GM23338 (cell line): Measurements from ENCODE around the gene RARRES2. TPM values are rescaled to one million over a fixed set of nuclear protein-coding genes. Genes with fewer than 3 reads are reported as not detected.

Experiments
- ATAC-seq: fragments of 200-7000 bp; cut with Tn5 transposase; 3 replicates; pipeline ENCODE4 v1.9.1; 2020
- DNase-seq: peaks from one replicate; pipeline ENCODE4 v3.0.0-alpha.2; 2015; ENCODE audit warnings: low spot score
- H2AFZ ChIP-seq: fragments of 200-600 bp; sonication (generic); 2 replicates; pipeline ENCODE4 v1.8.0; 2016; ENCODE audit warnings: antibody characterized with exemption, mild to moderate bottlenecking, moderate library complexity
- H3F3A ChIP-seq: fragments of 200-600 bp; sonication (generic); replicated peaks from 2 replicates; pipeline ENCODE4 v1.8.0; 2017; ENCODE audit warnings: antibody characterized with exemption, mixed run types, low read depth
- H3K27ac ChIP-seq: fragments of 200-600 bp; sonication (generic); 2 replicates; pipeline ENCODE4 v1.6.1; 2016; ENCODE audit warnings: low read depth
- H3K27me3 ChIP-seq: fragments of 200-600 bp; sonication (generic); 2 replicates; pipeline ENCODE4 v1.8.0; 2016; ENCODE audit warnings: mild to moderate bottlenecking, mixed run types, moderate library complexity; ENCODE audit not compliant: insufficient read depth
- H3K36me3 ChIP-seq: fragments of 200-600 bp; sonication (generic); 2 replicates; pipeline ENCODE4 v1.8.0; 2016; ENCODE audit warnings: mild to moderate bottlenecking; ENCODE audit not compliant: insufficient read depth
- H3K4me1 ChIP-seq: fragments of 200-600 bp; sonication (generic); 2 replicates; pipeline ENCODE4 v1.8.0; 2016; ENCODE audit warnings: mild to moderate bottlenecking, moderate library complexity; ENCODE audit not compliant: insufficient read depth
- H3K4me2 ChIP-seq: fragments of 200-600 bp; sonication (generic); 2 replicates; pipeline ENCODE4 v1.7.1; 2017; ENCODE audit warnings: mixed run types
- H3K4me3 ChIP-seq: fragments of 200-600 bp; sonication (generic); 2 replicates; pipeline ENCODE4 v1.6.1; 2016; ENCODE audit warnings: mixed run types
- H3K79me2 ChIP-seq: fragments of 200-600 bp; sonication (generic); replicated peaks from 2 replicates; pipeline ENCODE4 v1.8.0; 2017; ENCODE audit warnings: mild to moderate bottlenecking; ENCODE audit not compliant: insufficient read depth
- H3K9me2 ChIP-seq: fragments of 200-600 bp; sonication (generic); 2 replicates; pipeline ENCODE4 v1.8.0; 2017; ENCODE audit not compliant: insufficient read depth
- H4K20me1 ChIP-seq: fragments of 200-600 bp; sonication (generic); replicated peaks from 2 replicates; pipeline ENCODE4 v1.8.0; 2017; ENCODE audit warnings: mild to moderate bottlenecking; ENCODE audit not compliant: insufficient read depth
- H3K27ac Mint-ChIP-seq: 2 replicates; pipeline ENCODE4 v1.8.0; 2020; ENCODE audit warnings: inconsistent platforms, mild to moderate bottlenecking, moderate library complexity, mixed read lengths
- H3K27me3 Mint-ChIP-seq: 3 replicates; pipeline ENCODE4 v1.8.0; 2022; ENCODE audit warnings: low read depth, mild to moderate bottlenecking, moderate library complexity, mixed read lengths, inconsistent platforms; ENCODE audit not compliant: insufficient read depth, poor library complexity
- H3K36me3 Mint-ChIP-seq: 3 replicates; pipeline ENCODE4 v1.8.0; 2021; ENCODE audit warnings: low read depth, mild to moderate bottlenecking, inconsistent platforms, moderate library complexity, mixed read lengths
- H3K4me1 Mint-ChIP-seq: 3 replicates; pipeline ENCODE4 v1.8.0; 2020; ENCODE audit warnings: mild to moderate bottlenecking, inconsistent platforms, mixed read lengths
- H3K4me3 Mint-ChIP-seq: 3 replicates; pipeline ENCODE4 v1.8.0; 2021; ENCODE audit warnings: moderate library complexity, mild to moderate bottlenecking, inconsistent platforms, mixed read lengths
- H3K9me3 Mint-ChIP-seq: 3 replicates; pipeline ENCODE4 v1.8.0; 2020; ENCODE audit warnings: moderate library complexity, mild to moderate bottlenecking, inconsistent platforms, mixed read lengths
- CREB1 ChIP-seq: fragments of 250-450 bp; sonication (Bioruptor Pico); IDR thresholded peaks from 2 replicates; pipeline ENCODE4 v1.5.0; 2020; ENCODE audit warnings: low read depth, mild to moderate bottlenecking, moderate library complexity
- ETS1 ChIP-seq: IDR thresholded peaks from 2 replicates; pipeline ENCODE4 v1.6.1; 2016; ENCODE audit warnings: antibody characterized with exemption
- EZH2phosphoT487 ChIP-seq: fragments of 200-600 bp; sonication (generic); IDR thresholded peaks from one replicate; pipeline ENCODE4 v1.8.1; 2018; ENCODE audit warnings: antibody characterized with exemption; ENCODE audit not compliant: unreplicated experiment
- JUNB ChIP-seq: IDR thresholded peaks from one replicate; pipeline ENCODE4 v1.6.1; 2016; ENCODE audit warnings: antibody characterized with exemption; ENCODE audit not compliant: unreplicated experiment
- STAT1 ChIP-seq: IDR thresholded peaks from one replicate; pipeline ENCODE4 v1.6.1; 2016; ENCODE audit warnings: antibody characterized with exemption; ENCODE audit not compliant: unreplicated experiment
- ZNF114 ChIP-seq: fragments of 250-450 bp; sonication (Bioruptor Pico); IDR thresholded peaks from 2 replicates; pipeline ENCODE4 v1.5.0; 2020; ENCODE audit warnings: mild to moderate bottlenecking, moderate library complexity
- ZNF331 ChIP-seq: fragments of 250-450 bp; sonication (Bioruptor Pico); IDR thresholded peaks from 2 replicates; pipeline ENCODE4 v1.5.0; 2020; ENCODE audit warnings: low read depth, mild to moderate bottlenecking, moderate library complexity
- ZNF462 ChIP-seq: fragments of 250-450 bp; sonication (Bioruptor Pico); IDR thresholded peaks from 2 replicates; pipeline ENCODE4 v1.5.0; 2020; ENCODE audit warnings: mild to moderate bottlenecking, moderate library complexity
- polyA plus RNA-seq: library from polyadenylated mRNA; unstranded; fragments of >200 nt; fragmentation: Nextera tagmentation; extraction: Ambion mirVana; gene quantifications from 2 replicates; pipeline ENCODE4 v1.2.1, GENCODE V29; 2016
- total RNA-seq: library from RNA; depleted of rRNA; stranded (reverse); fragments of >200 nt; shearing (Covaris generic); gene quantifications from 2 replicates; pipeline ENCODE4 v1.2.3, GENCODE V29; 2014

Gene RARRES2
- total and polyA plus RNA-seq, 2 experiments from 2014 or later: 169 to 314 TPM

DNA sequence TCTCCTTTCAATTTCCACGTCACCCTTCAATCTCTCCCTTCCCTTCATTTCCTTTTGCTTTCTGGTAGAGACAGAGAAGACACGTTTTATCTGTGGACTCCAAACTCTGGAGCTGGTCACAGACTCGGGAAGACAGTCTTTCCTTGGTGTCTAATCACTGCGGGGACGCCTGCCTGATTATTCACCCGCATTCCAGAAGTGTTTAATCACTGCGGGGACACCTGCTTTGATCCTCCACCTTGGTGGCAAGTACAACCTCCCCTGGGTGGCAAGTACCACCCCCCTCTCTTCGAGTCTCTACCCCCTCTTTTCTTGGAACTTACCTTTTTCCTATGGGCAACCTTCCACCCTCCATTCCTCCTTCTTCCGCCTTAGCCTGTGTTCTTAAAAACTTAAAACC, 33.5 kb downstream of the RARRES2 start:
- Mint-ChIP-seq H3K27ac (no peak overlapping the region), H3K4me1 (peaks cover 9% of the 10 kb centered on the region), H3K27me3 (peaks cover 25% of the 10 kb centered on the region), H3K4me3 (no peak overlapping the region), H3K36me3 (peaks cover 13% of the 10 kb centered on the region), H3K9me3 (peaks cover 21% of the 10 kb centered on the region)
- Histone ChIP-seq H3K79me2 (no peaks in the 10 kb centered on the region), H3K4me1 (peaks cover 15% of the 10 kb centered on the region), H3K9me2 (no peaks in the 10 kb centered on the region), H4K20me1 (no peaks in the 10 kb centered on the region), H2AFZ (no peak overlapping the region), H3K4me2 (no peak overlapping the region), H3K4me3 (no peak overlapping the region), H3K27me3 (0 out of 2 replicates have a peak, but pooled peaks cover 3% of the 10 kb centered on the region), H3K27ac (no peak overlapping the region), H3F3A (no peaks in the 10 kb centered on the region), H3K36me3 (no peaks in the 10 kb centered on the region)
- no peak for TF ChIP-seq ETS1
- no peak for TF ChIP-seq JUNB
- TF ChIP-seq EZH2phosphoT487: no peak
- no peak for TF ChIP-seq ZNF462 (CRISPR knock-in tag)
- TF ChIP-seq CREB1 (CRISPR knock-in tag): no peak
- no peak for TF ChIP-seq ZNF331 (CRISPR knock-in tag)
- TF ChIP-seq ZNF114 (CRISPR knock-in tag): no peak
- no peak for TF ChIP-seq STAT1
- ATAC-seq: no peak; the same call in 2 of the 3 replicates
- DNase-seq: no peak
